HCT116 (cell line): ENCODE data around the gene PBX3. TPM values are rescaled to one million over a fixed set of nuclear protein-coding genes. Genes with fewer than 3 reads are reported as not detected.

Experiments
- ATAC-seq: fragments of 200-7000 bp; cut with Tn5 transposase; 2 replicates; pipeline ENCODE4 v1.9.1; 2020; ENCODE audit warnings: mild to moderate bottlenecking, moderate library complexity
- BruUV-seq: library from RNA; stranded (reverse); fragments of 400-500 nt; replicated peaks from 2 replicates; lab custom pipeline; 2021; lab: Mats Ljungman, UMichigan
- CTCF ChIA-PET: fragments of 300-600 bp; sonication (Branson Sonifier 250); formaldehyde crosslinking; loops from one replicate; lab custom pipeline; 2021; ENCODE audit warnings: antibody characterized with exemption; lab: Charles Lee
- POLR2A ChIA-PET: fragments of 300-600, 350-600 bp; sonication (Branson Sonifier 250); formaldehyde crosslinking; loops from one replicate; lab custom pipeline; 2021; ENCODE audit warnings: antibody characterized with exemption; lab: Charles Lee
- RAD21 ChIA-PET, 2 experiments: fragments of 300-600 bp; sonication (Branson Sonifier 250); formaldehyde crosslinking; loops; one replicate each; lab custom pipeline; 2023; ENCODE audit warnings: low total read pairs in 2 of 2; ENCODE audit not compliant: uncharacterized antibody in 2 of 2, unreplicated experiment in 2 of 2, low non-redundant PET in 1 of 2; lab: Charles Lee
- DNase-seq: peaks from one replicate; pipeline ENCODE4 v3.0.0-alpha.2; 2010; ENCODE audit warnings: low read depth, low spot score
- H2AFZ ChIP-seq: fragments of 200-600 bp; shearing (Covaris generic), sonication (generic); 2 replicates; pipeline ENCODE4 v1.6.1; 2017; ENCODE audit warnings: low read depth, mixed run types, mixed read lengths, antibody characterized with exemption, low read length; ENCODE audit not compliant: poor library complexity, severe bottlenecking
- H3K27ac ChIP-seq: 2 replicates; pipeline ENCODE4 v1.5.1; 2012; ENCODE audit warnings: low read depth, low read length
- H3K27me3 ChIP-seq: fragments of 200-600 bp; sonication (generic); 2 replicates; pipeline ENCODE4 v1.6.1; 2016; ENCODE audit warnings: mixed run types, low read length, mixed read lengths; ENCODE audit not compliant: insufficient read depth
- H3K36me3 ChIP-seq, 2 experiments: fragments of 200-500 bp in 1 of 2; fragments of 200-600 bp in 1 of 2; sonication (Bioruptor generic) in 1 of 2; sonication (generic) in 1 of 2; 2 replicates each; pipeline versions ENCODE4 v1.5.1 to v1.6.1; 2014 to 2016; ENCODE audit warnings: low read length in 2 of 2, inconsistent platforms in 1 of 2, mixed read lengths in 1 of 2, mixed run types in 1 of 2; ENCODE audit not compliant: insufficient read depth in 2 of 2, control insufficient read depth in 1 of 2
- H3K4me1 ChIP-seq, 2 experiments: fragments of 200-600 bp in 1 of 2; sonication (generic) in 1 of 2; 2 replicates each; pipeline versions ENCODE4 v1.5.1 to v1.6.1; 2012 to 2017; ENCODE audit warnings: low read length in 2 of 2, inconsistent platforms in 1 of 2, mild to moderate bottlenecking in 1 of 2, mixed read lengths in 1 of 2, mixed run types in 1 of 2, moderate library complexity in 1 of 2; ENCODE audit not compliant: insufficient read depth in 2 of 2, control insufficient read depth in 1 of 2
- H3K4me2 ChIP-seq: fragments of 200-600 bp; sonication (generic); 2 replicates; pipeline ENCODE4 v1.6.1; 2017; ENCODE audit warnings: mixed run types, low read length, mixed read lengths
- H3K4me3 ChIP-seq, 2 experiments: fragments of 200-600 bp in 1 of 2; sonication (generic) in 1 of 2; replicated peaks in 1 of 2; 2 replicates each; pipeline ENCODE4 v1.5.1; 2011 to 2016; ENCODE audit warnings: low read length in 2 of 2, control low read depth in 1 of 2, low read depth in 1 of 2, mild to moderate bottlenecking in 1 of 2, mixed read lengths in 1 of 2, mixed run types in 1 of 2
- H3K79me2 ChIP-seq: fragments of 200-600 bp; sonication (generic); 2 replicates; pipeline ENCODE4 v1.6.1; 2017; ENCODE audit warnings: mild to moderate bottlenecking, mixed run types, low read length, moderate library complexity, mixed read lengths; ENCODE audit not compliant: insufficient read depth
- H3K9ac ChIP-seq: fragments of 200-600 bp; sonication (generic); 2 replicates; pipeline ENCODE4 v1.6.1; 2016; ENCODE audit warnings: low read length, mixed read lengths
- H3K9me2 ChIP-seq: fragments of 200-600 bp; sonication (generic), shearing (Covaris generic); 2 replicates; pipeline ENCODE4 v1.6.1; 2017; ENCODE audit warnings: mixed run types, mild to moderate bottlenecking, moderate library complexity; ENCODE audit not compliant: insufficient read depth
- H3K9me3 ChIP-seq, 2 experiments: fragments of 200-500 bp in 1 of 2; fragments of 200-600 bp in 1 of 2; sonication (Bioruptor generic) in 1 of 2; sonication (generic) in 1 of 2; 2 replicates each; pipeline ENCODE4 v1.6.1; 2014 to 2017; ENCODE audit warnings: low read length in 2 of 2, mixed read lengths in 2 of 2, inconsistent platforms in 1 of 2, low read depth in 1 of 2, mild to moderate bottlenecking in 1 of 2, mixed run types in 1 of 2, moderate library complexity in 1 of 2; ENCODE audit not compliant: control insufficient read depth in 1 of 2, insufficient read depth in 1 of 2
- H4K20me1 ChIP-seq: fragments of 200-600 bp; sonication (generic), shearing (Covaris generic); 2 replicates; pipeline ENCODE4 v1.6.1; 2017; ENCODE audit warnings: mixed run types, mild to moderate bottlenecking, moderate library complexity; ENCODE audit not compliant: insufficient read depth
- CEBPB ChIP-seq: IDR thresholded peaks from 2 replicates; pipeline ENCODE4 v1.6.1; 2012; ENCODE audit warnings: low read depth
- ELF1 ChIP-seq: IDR thresholded peaks from 2 replicates; pipeline ENCODE4 v1.6.1; 2012; ENCODE audit warnings: low read depth, borderline replicate concordance
- EZH2 ChIP-seq: fragments of 200-600 bp; sonication (generic); IDR thresholded peaks from 2 replicates; pipeline ENCODE4 v1.6.1; 2017; ENCODE audit warnings: antibody characterized with exemption, mixed run types
- EZH2phosphoT487 ChIP-seq: fragments of 200-600 bp; IDR thresholded peaks from 2 replicates; pipeline ENCODE4 v1.6.1; 2018; ENCODE audit warnings: antibody characterized with exemption, borderline replicate concordance
- JUND ChIP-seq: IDR thresholded peaks from 2 replicates; pipeline ENCODE4 v1.6.1; 2012
- POLR2AphosphoS5 ChIP-seq: IDR thresholded peaks from 2 replicates; pipeline ENCODE4 v1.6.1; 2011; ENCODE audit warnings: mild to moderate bottlenecking, low read depth, low read length, moderate library complexity
- RAD21 ChIP-seq: IDR thresholded peaks from 2 replicates; pipeline ENCODE4 v1.6.1; 2012; ENCODE audit warnings: low read depth, mild to moderate bottlenecking
- SIN3A ChIP-seq: IDR thresholded peaks from 2 replicates; pipeline ENCODE4 v1.6.1; 2012; ENCODE audit warnings: low read depth
- YY1 ChIP-seq: IDR thresholded peaks from 2 replicates; pipeline ENCODE4 v1.6.1; 2011; ENCODE audit warnings: low read length, low read depth, moderate library complexity, mild to moderate bottlenecking; ENCODE audit not compliant: insufficient replicate concordance; ENCODE audit errors: extremely low read depth
- ZFX ChIP-seq: fragments of 450-650 bp; IDR thresholded peaks from 2 replicates; pipeline ENCODE4 v1.6.1; 2017
- intact Hi-C: fragments of 100-400 bp; cut with micrococcal nuclease; formaldehyde crosslinking; loops from 2 replicates; pipeline ENCODE4 v1.10.0; 2022
- total RNA-seq: library from RNA; stranded (reverse); gene quantifications from one replicate; pipeline ENCODE4 v1.2.1, GENCODE V29; 2021; ENCODE audit not compliant: unreplicated experiment
- TF ChIP-seq, protein P1 (sequence below): IDR thresholded peaks from 2 replicates; pipeline ENCODE4 v1.6.1; 2012; ENCODE audit warnings: low read depth
- TF ChIP-seq, protein P2 (sequence below): IDR thresholded peaks from 2 replicates; pipeline ENCODE4 v1.6.1; 2012
- TF ChIP-seq, protein P3 (sequence below): IDR thresholded peaks from 2 replicates; pipeline ENCODE4 v1.6.1; 2011; ENCODE audit warnings: mild to moderate bottlenecking, low read length, moderate library complexity; ENCODE audit not compliant: insufficient replicate concordance; ENCODE audit errors: extremely low read depth
- TF ChIP-seq, protein P4 (sequence below): IDR thresholded peaks from 2 replicates; pipeline ENCODE4 v1.6.1; 2012

The PBX3 gene
- total RNA-seq, 1 experiment from 2014 or later = 13.5 TPM

DNA sequence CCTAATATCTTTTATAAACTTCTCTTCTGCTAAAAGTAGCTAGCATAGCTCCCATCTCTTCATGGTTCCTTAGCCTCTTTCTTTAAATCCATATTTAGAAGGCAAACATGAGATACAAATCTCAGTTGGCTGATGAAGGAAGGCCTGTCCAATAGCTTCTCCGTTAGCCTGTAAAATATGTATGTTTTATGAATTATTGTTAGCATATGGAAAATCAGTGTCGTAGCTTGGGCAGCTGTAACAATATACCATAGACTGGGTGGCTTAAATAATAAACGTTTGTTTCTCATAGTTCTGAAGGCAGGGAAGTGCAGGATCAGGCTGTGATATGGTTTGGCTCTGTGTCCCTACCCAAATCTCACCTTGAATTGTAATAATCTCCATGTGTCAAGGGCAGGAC lies 63.8 kb downstream of the PBX3 start (continued):
- TF ChIP-seq, protein P1, sequence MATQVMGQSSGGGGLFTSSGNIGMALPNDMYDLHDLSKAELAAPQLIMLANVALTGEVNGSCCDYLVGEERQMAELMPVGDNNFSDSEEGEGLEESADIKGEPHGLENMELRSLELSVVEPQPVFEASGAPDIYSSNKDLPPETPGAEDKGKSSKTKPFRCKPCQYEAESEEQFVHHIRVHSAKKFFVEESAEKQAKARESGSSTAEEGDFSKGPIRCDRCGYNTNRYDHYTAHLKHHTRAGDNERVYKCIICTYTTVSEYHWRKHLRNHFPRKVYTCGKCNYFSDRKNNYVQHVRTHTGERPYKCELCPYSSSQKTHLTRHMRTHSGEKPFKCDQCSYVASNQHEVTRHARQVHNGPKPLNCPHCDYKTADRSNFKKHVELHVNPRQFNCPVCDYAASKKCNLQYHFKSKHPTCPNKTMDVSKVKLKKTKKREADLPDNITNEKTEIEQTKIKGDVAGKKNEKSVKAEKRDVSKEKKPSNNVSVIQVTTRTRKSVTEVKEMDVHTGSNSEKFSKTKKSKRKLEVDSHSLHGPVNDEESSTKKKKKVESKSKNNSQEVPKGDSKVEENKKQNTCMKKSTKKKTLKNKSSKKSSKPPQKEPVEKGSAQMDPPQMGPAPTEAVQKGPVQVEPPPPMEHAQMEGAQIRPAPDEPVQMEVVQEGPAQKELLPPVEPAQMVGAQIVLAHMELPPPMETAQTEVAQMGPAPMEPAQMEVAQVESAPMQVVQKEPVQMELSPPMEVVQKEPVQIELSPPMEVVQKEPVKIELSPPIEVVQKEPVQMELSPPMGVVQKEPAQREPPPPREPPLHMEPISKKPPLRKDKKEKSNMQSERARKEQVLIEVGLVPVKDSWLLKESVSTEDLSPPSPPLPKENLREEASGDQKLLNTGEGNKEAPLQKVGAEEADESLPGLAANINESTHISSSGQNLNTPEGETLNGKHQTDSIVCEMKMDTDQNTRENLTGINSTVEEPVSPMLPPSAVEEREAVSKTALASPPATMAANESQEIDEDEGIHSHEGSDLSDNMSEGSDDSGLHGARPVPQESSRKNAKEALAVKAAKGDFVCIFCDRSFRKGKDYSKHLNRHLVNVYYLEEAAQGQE = no peak
- TF ChIP-seq SIN3A (no peak), CEBPB (no peak), ELF1 (no peak), RAD21 (no peak), YY1 (no peak)
- TF ChIP-seq, protein P2, sequence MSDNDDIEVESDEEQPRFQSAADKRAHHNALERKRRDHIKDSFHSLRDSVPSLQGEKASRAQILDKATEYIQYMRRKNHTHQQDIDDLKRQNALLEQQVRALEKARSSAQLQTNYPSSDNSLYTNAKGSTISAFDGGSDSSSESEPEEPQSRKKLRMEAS = no peak

DNA sequence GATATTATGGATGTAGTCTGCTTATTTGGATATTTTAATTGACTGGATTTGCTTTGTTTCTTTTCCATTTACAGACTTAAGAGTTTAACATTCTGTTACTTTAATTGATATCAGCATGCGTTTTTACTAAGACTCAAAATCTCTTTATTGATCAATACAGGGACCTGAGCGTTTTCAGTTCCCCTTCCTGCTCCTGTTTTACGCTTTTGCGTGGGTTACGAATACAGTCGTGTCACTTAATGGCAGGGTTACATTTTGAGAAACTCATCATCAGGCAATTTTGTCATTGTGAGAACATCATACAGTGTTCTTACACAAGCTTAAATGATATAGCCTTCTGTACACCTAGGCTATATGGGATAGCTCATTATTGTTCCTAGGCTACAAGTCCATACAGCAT lies 65.2 kb downstream of the PBX3 start:
- Histone ChIP-seq H3K4me3 (no peak overlapping the region), H3K36me3 (no peaks in the 10 kb centered on the region), H4K20me1 (no peaks in the 10 kb centered on the region), H2AFZ (no peak overlapping the region), H3K4me1 (peaks cover 0 to 14% of the 10 kb centered on the region in 2 experiments; a peak in 2 of 4 replicates), H3K27me3 (no peaks in the 10 kb centered on the region), H3K27ac (no peak overlapping the region), H3K9me2 (no peaks in the 10 kb centered on the region), H3K4me2 (no peak overlapping the region), H3K79me2 (no peaks in the 10 kb centered on the region), H3K9ac (no peak overlapping the region), H3K9me3 (no peaks in the 10 kb centered on the region)
- CTCF ChIA-PET = no interaction called here
- POLR2A ChIA-PET = no interaction called here
- intact Hi-C loops = no loop called here
- ATAC-seq (no peak), DNase-seq (no peak)
- BruUV-seq = no TSS peak
- TF ChIP-seq, protein P3, sequence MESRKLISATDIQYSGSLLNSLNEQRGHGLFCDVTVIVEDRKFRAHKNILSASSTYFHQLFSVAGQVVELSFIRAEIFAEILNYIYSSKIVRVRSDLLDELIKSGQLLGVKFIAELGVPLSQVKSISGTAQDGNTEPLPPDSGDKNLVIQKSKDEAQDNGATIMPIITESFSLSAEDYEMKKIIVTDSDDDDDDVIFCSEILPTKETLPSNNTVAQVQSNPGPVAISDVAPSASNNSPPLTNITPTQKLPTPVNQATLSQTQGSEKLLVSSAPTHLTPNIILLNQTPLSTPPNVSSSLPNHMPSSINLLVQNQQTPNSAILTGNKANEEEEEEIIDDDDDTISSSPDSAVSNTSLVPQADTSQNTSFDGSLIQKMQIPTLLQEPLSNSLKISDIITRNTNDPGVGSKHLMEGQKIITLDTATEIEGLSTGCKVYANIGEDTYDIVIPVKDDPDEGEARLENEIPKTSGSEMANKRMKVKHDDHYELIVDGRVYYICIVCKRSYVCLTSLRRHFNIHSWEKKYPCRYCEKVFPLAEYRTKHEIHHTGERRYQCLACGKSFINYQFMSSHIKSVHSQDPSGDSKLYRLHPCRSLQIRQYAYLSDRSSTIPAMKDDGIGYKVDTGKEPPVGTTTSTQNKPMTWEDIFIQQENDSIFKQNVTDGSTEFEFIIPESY = no peak
- TF ChIP-seq CEBPB = no peak
- TF ChIP-seq EZH2 = no peak
- no peak for TF ChIP-seq POLR2AphosphoS5
- no peak for TF ChIP-seq ZFX
- TF ChIP-seq RAD21 = no peak
- TF ChIP-seq SIN3A = no peak
- TF ChIP-seq ELF1 = no peak
- TF ChIP-seq YY1 = no peak
- no peak for TF ChIP-seq JUND
- TF ChIP-seq EZH2phosphoT487 = no peak
- TF ChIP-seq, protein P2 = no peak
- TF ChIP-seq, protein P4, sequence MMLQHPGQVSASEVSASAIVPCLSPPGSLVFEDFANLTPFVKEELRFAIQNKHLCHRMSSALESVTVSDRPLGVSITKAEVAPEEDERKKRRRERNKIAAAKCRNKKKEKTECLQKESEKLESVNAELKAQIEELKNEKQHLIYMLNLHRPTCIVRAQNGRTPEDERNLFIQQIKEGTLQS = no peak
- RAD21 ChIA-PET = no interaction called here
